GM18517 (cell line): ENCODE results near the gene TRIL.

Source experiments
- ATAC-seq: cut with Tn5 transposase; IDR thresholded peaks from one replicate; pipeline ENCODE4 v1.9.1; 2021; ENCODE audit warnings: mild to moderate bottlenecking, moderate library complexity; ENCODE audit not compliant: unreplicated experiment

The TRIL gene

GRCh38 chr7:28984217-28984616 is 26.1 kb upstream of the TRIL start:
- ATAC-seq = no peak

- no peak for ATAC-seq
Measured at GRCh38 chr7:28983396-28984190, 25.5 kb upstream of the TRIL start.

GRCh38 chr7:28981161-28981465 is 23.0 kb upstream of the TRIL start:
- ATAC-seq = no peak

GRCh38 chr7:28980451-28981160 is 22.5 kb upstream of the TRIL start:
- no peak for ATAC-seq

- ATAC-seq = no peak
Measured at GRCh38 chr7:28979776-28980175, 21.6 kb upstream of the TRIL start.

- no peak for ATAC-seq
Measured at GRCh38 chr7:28977881-28978280, 19.8 kb upstream of the TRIL start.

- no peak for ATAC-seq
Measured at GRCh38 chr7:28976022-28976421, 17.9 kb upstream of the TRIL start.

- ATAC-seq = no peak
Measured at GRCh38 chr7:28973591-28973990, 15.5 kb upstream of the TRIL start.

- no peak for ATAC-seq
Measured at GRCh38 chr7:28964056-28964455, 5.9 kb upstream of the TRIL start.

- no peak for ATAC-seq
Measured at GRCh38 chr7:28961972-28962371, 3.8 kb upstream of the TRIL start.

GRCh38 chr7:28960071-28960840 is 2.1 kb upstream of the TRIL start:
- no peak for ATAC-seq

- no peak for ATAC-seq
Measured at GRCh38 chr7:28958980-28959347, 834 bp upstream of the TRIL start.

GRCh38 chr7:28957751-28958234 is 337 bp downstream of the TRIL start:
- ATAC-seq = no peak

- no peak for ATAC-seq
Measured at GRCh38 chr7:28957064-28957750, 923 bp downstream of the TRIL start.

GRCh38 chr7:28956608-28957063 is 1.5 kb downstream of the TRIL start:
- ATAC-seq = no peak

- ATAC-seq = no peak
Measured at GRCh38 chr7:28955718-28956607, 2.2 kb downstream of the TRIL start.

- no peak for ATAC-seq
Measured at GRCh38 chr7:28955356-28955717, 2.8 kb downstream of the TRIL start.

GRCh38 chr7:28954946-28955345 is 3.2 kb downstream of the TRIL start:
- ATAC-seq = no peak

- no peak for ATAC-seq
Measured at GRCh38 chr7:28954471-28954870, 3.7 kb downstream of the TRIL start.

GRCh38 chr7:28953633-28954032 is 4.5 kb downstream of the TRIL start:
- ATAC-seq = no peak
